ENCODE results near the gene NR2F2. TPM values are rescaled to one million over a fixed set of nuclear protein-coding genes. Genes with fewer than 3 reads are reported as not detected.

NR2F2 gene
- total RNA-seq, 1 donor from 2014 or later, result 39.8 TPM

- no peaks in the 10 kb centered on the region for H3K27me3 ChIP-seq
- no peak for DNase-seq (ENCODE audit: extremely low spot score in 2 of 2)
- intact Hi-C loops (cut with DNase I), result loop anchor here (10.0 kb wide), 3 partner anchors 481 to 1301 kb away; no protein-coding TSS in a partner anchor
- H3K4me3 ChIP-seq, result peak overlapping the region; percentile 64 to 71
- no peaks in the 10 kb centered on the region for H3K9me3 ChIP-seq
- H3K4me1 ChIP-seq, result peaks cover 31% of the 10 kb centered on the region
- TF ChIP-seq, protein P1, sequence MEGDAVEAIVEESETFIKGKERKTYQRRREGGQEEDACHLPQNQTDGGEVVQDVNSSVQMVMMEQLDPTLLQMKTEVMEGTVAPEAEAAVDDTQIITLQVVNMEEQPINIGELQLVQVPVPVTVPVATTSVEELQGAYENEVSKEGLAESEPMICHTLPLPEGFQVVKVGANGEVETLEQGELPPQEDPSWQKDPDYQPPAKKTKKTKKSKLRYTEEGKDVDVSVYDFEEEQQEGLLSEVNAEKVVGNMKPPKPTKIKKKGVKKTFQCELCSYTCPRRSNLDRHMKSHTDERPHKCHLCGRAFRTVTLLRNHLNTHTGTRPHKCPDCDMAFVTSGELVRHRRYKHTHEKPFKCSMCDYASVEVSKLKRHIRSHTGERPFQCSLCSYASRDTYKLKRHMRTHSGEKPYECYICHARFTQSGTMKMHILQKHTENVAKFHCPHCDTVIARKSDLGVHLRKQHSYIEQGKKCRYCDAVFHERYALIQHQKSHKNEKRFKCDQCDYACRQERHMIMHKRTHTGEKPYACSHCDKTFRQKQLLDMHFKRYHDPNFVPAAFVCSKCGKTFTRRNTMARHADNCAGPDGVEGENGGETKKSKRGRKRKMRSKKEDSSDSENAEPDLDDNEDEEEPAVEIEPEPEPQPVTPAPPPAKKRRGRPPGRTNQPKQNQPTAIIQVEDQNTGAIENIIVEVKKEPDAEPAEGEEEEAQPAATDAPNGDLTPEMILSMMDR (IDR thresholded peaks at IDR 0.05), result no peak
- TF ChIP-seq POLR2AphosphoS5 (IDR thresholded peaks at IDR 0.05; ENCODE audit: insufficient read depth in 1 of 2, low read depth in 1 of 2) (peak in 1 of 2 donors; percentile 3), POLR2A (IDR thresholded peaks at IDR 0.05) (no peak)
- H3K27ac ChIP-seq, result peak overlapping the region; percentile 94
- H3K36me3 ChIP-seq, result no peaks in the 10 kb centered on the region
Measured at GRCh38 chr15:96325541-96326327, 4.8 kb upstream of the NR2F2 start.

- TF ChIP-seq POLR2AphosphoS5 (IDR thresholded peaks at IDR 0.05; ENCODE audit: insufficient read depth in 1 of 2, low read depth in 1 of 2), result peak in 1 of 2 donors; percentile 65
- no peak for TF ChIP-seq POLR2A (IDR thresholded peaks at IDR 0.05)
- intact Hi-C loops (cut with DNase I), result loop anchor here (10.0 kb wide), 3 partner anchors 482 to 1302 kb away; no protein-coding TSS in a partner anchor
Measured at GRCh38 chr15:96326328-96327154, 4.0 kb upstream of the NR2F2 start.

DNA sequence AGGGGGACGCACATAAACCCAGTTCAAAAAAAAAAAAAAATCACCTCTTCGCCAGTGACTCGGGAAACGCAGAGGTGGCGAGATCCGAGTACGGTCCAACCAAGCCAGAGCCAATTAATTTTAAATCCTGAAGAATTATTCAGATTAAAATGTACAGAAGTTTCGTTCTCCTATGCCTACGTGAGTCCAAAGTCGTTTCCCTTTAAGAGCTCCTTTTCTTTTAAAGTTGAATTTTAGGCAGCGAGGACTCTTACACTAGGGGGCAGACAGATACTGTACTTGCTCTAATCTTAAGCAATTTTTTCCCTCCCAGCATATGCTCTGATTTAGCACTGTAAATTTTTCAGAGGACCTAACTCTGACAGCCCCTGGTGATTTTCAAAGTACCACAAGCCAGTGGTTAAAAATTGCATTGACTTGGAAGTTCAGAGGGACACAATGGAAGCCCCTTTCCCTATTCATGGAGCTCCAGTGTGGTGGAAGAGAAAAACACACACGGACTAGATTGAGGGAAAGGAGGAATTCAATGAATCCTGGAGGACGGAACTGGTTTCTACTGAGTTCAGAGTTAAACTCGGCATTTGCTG is 3.3 kb upstream of the NR2F2 start:
- intact Hi-C loops (cut with DNase I), result loop anchor here (10.0 kb wide), 3 partner anchors 482 to 1302 kb away; no protein-coding TSS in a partner anchor
- no peak for DNase-seq (ENCODE audit: extremely low spot score in 2 of 2)
- no peaks in the 10 kb centered on the region for H3K9me3 ChIP-seq

More at GRCh38 chr15:96326328-96327154, 4.0 kb upstream of the NR2F2 start:
- Histone ChIP-seq H3K4me3 (peak overlapping the region; percentile 64 to 71), H3K36me3 (no peaks in the 10 kb centered on the region), H3K9me3 (no peaks in the 10 kb centered on the region), H3K27me3 (no peaks in the 10 kb centered on the region), H3K27ac (peak overlapping the region; percentile 94), H3K4me1 (peaks cover 31% of the 10 kb centered on the region)
- DNase-seq (ENCODE audit: extremely low spot score in 2 of 2), result no peak

GRCh38 chr15:96328181-96328876 is 2.2 kb upstream of the NR2F2 start:
- H3K36me3 ChIP-seq, result no peaks in the 10 kb centered on the region
- no peaks in the 10 kb centered on the region for H3K9me3 ChIP-seq
- no peak for DNase-seq (ENCODE audit: extremely low spot score in 2 of 2)
- no peaks in the 10 kb centered on the region for H3K27me3 ChIP-seq
- peak overlapping the region; percentile 64 to 71 for H3K4me3 ChIP-seq
- intact Hi-C loops (cut with DNase I), result loop anchor here (10.0 kb wide), 3 partner anchors 484 to 1304 kb away; no protein-coding TSS in a partner anchor
- H3K27ac ChIP-seq, result peak overlapping the region; percentile 94
- TF ChIP-seq POLR2AphosphoS5 (IDR thresholded peaks at IDR 0.05; ENCODE audit: insufficient read depth in 1 of 2, low read depth in 1 of 2) (no peak), POLR2A (IDR thresholded peaks at IDR 0.05) (no peak)
- TF ChIP-seq, protein P1 (IDR thresholded peaks at IDR 0.05), result no peak
- H3K4me1 ChIP-seq, result peaks cover 23% of the 10 kb centered on the region

More for the DNA sequence above, 3.3 kb upstream of the NR2F2 start:
- TF ChIP-seq, protein P1 (IDR thresholded peaks at IDR 0.05), result peak in 2 of 3 experiments; percentile 46 to 50
- TF ChIP-seq POLR2AphosphoS5 (IDR thresholded peaks at IDR 0.05; ENCODE audit: insufficient read depth in 1 of 2, low read depth in 1 of 2) (peak in 1 of 2 donors; percentile 78), POLR2A (IDR thresholded peaks at IDR 0.05) (no peak)
- no peaks in the 10 kb centered on the region for H3K27me3 ChIP-seq
- H3K4me3 ChIP-seq, result peak overlapping the region; percentile 64 to 71
- peak overlapping the region; percentile 94 for H3K27ac ChIP-seq
- no peaks in the 10 kb centered on the region for H3K36me3 ChIP-seq
- H3K4me1 ChIP-seq, result peaks cover 31% of the 10 kb centered on the region

Data from vagina (tissue), 2 donors.